ENCODE measurements around the gene GAB2. TPM values are rescaled to one million over a fixed set of nuclear protein-coding genes. Genes with fewer than 3 reads are reported as not detected.
A peak's percentile ranks its signal among the peaks of the same experiment; 100 is the strongest.
"Not testable (repeated sequence)": the region's sequence is repeated elsewhere in the genome, so short reads cannot be mapped to it uniquely, and the experiment has no call there.

The GAB2 gene
- polyA plus RNA-seq, 1 donor from 2014 or later: 4.2 TPM

DNA sequence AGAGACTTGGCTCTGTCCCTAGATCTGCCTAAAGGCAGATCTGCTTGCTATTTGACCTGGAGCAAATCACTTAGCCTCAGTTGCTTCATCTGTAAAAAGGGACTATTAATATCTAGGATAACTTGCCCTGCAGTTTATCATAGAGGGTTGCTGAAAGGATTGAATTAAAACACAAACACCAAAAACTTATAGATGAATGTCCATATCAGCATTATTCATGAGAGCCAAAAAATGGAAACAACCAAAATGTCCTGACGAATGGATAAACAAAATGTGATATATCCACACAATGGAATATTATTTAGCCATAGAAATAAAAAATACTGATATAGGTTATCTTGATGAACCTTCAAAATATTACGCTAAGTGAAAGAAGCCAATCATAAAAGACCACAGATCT lies 161.7 kb downstream of the GAB2 start:
- Mint-ChIP-seq H3K27me3 (no peaks in the 10 kb centered on the region), H3K36me3 (peaks cover 2% of the 10 kb centered on the region), H3K4me1 (peaks cover 0 to 10% (median 2%) of the 10 kb centered on the region in 3 donors), H3K27ac (no peak overlapping the region), H3K9me3 (no peaks in the 10 kb centered on the region), H3K4me3 (no peak overlapping the region)

DNA sequence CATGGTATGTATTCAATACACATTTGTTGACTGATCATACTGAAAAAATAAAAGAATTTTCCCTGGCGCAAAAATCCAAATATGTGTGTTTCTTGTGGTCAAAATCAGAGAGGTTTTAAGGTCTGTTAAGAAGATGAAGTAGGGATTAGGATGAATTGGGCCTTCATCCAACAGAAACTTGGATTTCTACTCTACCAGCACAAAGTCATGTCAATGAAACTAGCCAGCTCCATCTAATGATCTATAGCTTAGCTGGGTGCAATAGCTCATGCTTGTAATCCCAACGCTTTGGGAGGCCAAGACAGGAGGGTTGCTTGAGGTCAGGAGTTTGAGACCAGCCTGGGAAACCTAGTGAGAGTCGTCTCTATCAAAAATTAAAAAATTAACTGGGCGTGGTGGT lies 163.4 kb downstream of the GAB2 start:
- H3K27ac Mint-ChIP-seq: no peak overlapping the region
- no peaks in the 10 kb centered on the region for H3K27me3 Mint-ChIP-seq
- H3K4me1 Mint-ChIP-seq: peaks cover 0 to 10% (median 2%) of the 10 kb centered on the region in 3 donors
- H3K36me3 Mint-ChIP-seq: peaks cover 2% of the 10 kb centered on the region
- no peaks in the 10 kb centered on the region for H3K9me3 Mint-ChIP-seq
- H3K4me3 Mint-ChIP-seq: no peak overlapping the region

DNA sequence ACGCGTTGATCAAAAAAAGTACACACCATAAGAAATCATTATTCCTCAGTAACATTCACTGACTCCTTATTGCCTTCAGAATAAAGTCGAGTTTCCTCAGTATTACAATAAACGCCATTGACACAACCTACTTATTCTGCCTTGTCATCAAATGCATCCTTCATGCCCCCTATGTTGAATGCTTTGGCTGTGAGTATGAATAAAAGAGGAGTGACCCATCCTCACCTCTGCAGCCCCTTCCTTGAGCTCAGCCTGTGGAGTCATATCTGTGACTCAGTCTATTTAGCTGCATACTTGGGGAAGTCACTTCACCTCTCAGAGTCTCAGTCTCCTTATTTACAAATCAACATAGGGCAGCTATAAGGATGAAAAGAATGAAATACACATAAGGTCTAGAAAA lies 163.8 kb downstream of the GAB2 start:
- peaks cover 2% of the 10 kb centered on the region for H3K36me3 Mint-ChIP-seq
- peaks cover 0 to 8% (median 2%) of the 10 kb centered on the region in 3 donors for H3K4me1 Mint-ChIP-seq
- no peak overlapping the region for H3K4me3 Mint-ChIP-seq
- H3K9me3 Mint-ChIP-seq: no peaks in the 10 kb centered on the region
- H3K27ac Mint-ChIP-seq: no peak overlapping the region
- no peaks in the 10 kb centered on the region for H3K27me3 Mint-ChIP-seq

DNA sequence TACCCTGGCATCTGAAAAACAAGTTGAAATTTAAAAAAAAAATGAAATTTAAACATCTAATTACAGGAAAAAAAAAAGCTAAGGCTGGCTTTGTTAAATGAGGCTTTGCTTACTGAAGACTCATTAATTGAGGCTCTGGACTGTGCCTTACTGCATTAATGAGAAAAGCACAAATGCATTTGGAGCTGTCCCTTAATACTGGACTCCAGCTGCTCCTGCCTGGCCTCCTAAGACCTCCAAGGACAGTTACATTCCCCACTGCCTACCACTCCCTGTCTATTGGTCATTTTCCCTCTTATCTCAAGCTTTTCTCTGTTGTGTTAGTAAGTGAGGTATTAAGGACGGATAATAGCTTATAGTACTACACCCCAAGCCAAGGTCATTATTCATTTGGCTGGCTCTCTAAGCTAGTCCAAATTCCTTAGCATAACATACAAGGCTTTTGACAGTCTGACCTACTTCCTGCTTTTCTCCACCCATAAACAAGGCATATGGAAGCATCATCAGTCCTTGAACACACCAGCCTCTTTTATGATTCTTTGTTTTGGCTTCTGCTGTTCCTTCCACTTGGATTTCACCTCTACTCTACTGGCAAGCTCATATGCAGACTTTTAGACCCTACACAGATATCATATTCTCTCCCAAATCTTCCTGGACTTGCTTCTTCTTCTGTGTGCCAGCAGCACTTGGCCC lies 166.4 kb downstream of the GAB2 start:
- H3K27ac Mint-ChIP-seq: no peak overlapping the region

DNA sequence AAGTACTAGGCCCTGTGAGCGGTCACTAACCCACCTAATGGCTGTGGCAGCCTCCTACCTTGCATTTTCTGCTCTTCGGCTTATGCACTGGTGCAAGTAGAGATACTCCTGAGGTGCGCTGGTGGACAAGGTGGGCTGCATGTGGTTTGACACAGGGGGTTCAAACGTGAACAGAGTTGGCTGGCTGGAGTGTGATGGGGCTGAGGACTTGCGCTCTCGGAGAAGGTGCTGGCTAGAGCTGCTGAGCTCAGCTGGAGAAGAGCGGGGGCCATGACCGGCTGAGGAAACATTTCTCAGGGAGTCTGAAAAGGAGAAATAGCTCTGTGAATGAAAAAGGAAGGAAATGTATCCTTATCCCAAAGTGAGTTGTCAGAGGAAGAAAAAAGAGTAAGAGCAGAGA lies 167.5 kb downstream of the GAB2 start:
- H3K4me3 Mint-ChIP-seq: no peak overlapping the region
- H3K4me1 Mint-ChIP-seq: peaks cover 1 to 8% (median 2%) of the 10 kb centered on the region in 3 donors
- no peak overlapping the region for H3K27ac Mint-ChIP-seq
- peaks cover 0 to 2% (median 0%) of the 10 kb centered on the region in 3 donors for H3K9me3 Mint-ChIP-seq
- peaks cover 5% of the 10 kb centered on the region for H3K36me3 Mint-ChIP-seq
- H3K27me3 Mint-ChIP-seq: no peaks in the 10 kb centered on the region

More for the DNA sequence above, 166.4 kb downstream of the GAB2 start:
- Mint-ChIP-seq H3K36me3 (peaks cover 7% of the 10 kb centered on the region), H3K4me1 (peaks cover 0 to 8% (median 2%) of the 10 kb centered on the region in 3 donors), H3K4me3 (no peak overlapping the region), H3K9me3 (peaks cover 0 to 2% (median 0%) of the 10 kb centered on the region in 3 donors), H3K27me3 (no peaks in the 10 kb centered on the region)

DNA sequence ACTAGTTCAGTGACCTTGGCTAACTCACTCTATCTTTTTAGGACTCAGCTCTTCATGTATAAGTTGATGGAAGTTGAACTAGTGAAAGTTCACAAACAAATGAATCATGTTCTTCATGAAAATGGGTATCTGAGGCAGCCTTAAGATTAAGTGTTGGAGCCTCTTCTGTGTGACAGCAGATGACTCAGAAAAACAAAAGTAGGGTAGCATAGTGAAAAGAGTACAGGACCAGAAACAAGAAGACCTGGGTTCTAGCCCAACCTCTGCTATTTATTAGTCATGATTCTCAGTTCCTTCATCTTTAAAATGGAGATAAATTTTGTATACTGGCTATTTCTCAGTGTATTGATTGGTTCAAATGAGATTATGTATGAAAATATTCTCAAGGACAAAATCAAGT lies 168.7 kb downstream of the GAB2 start:
- H3K27ac Mint-ChIP-seq: no peak overlapping the region
- peaks cover 12 to 17% (median 13%) of the 10 kb centered on the region in 3 donors for H3K4me1 Mint-ChIP-seq
- peaks cover 9% of the 10 kb centered on the region for H3K36me3 Mint-ChIP-seq
- peaks cover 0 to 2% (median 0%) of the 10 kb centered on the region in 3 donors for H3K9me3 Mint-ChIP-seq
- no peaks in the 10 kb centered on the region for H3K27me3 Mint-ChIP-seq
- H3K4me3 Mint-ChIP-seq: no peak overlapping the region

DNA sequence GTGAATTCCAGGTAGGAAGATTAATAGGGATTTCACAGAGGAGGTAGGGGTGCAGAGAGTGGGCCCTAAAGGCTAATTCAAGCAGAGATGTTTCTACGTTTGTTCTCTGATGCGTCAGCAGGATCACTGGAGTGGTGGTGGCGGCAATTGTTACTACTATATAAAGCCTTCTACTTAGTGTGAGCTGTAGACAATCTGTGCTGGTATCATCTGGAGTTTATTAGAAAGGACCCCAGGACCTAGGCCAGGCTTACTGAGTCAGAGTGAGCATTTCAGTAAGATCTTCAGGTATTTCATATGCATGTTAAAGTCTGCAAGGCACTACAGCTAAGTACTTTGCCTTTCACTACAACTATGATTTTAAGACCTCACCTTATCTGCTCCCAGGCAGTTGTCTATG lies 169.4 kb downstream of the GAB2 start:
- Mint-ChIP-seq H3K27ac (no peak overlapping the region), H3K4me3 (no peak overlapping the region), H3K9me3 (peaks cover 0 to 2% (median 0%) of the 10 kb centered on the region in 3 donors), H3K27me3 (no peaks in the 10 kb centered on the region), H3K36me3 (peaks cover 9% of the 10 kb centered on the region), H3K4me1 (peaks cover 12 to 14% (median 13%) of the 10 kb centered on the region in 3 donors)

DNA sequence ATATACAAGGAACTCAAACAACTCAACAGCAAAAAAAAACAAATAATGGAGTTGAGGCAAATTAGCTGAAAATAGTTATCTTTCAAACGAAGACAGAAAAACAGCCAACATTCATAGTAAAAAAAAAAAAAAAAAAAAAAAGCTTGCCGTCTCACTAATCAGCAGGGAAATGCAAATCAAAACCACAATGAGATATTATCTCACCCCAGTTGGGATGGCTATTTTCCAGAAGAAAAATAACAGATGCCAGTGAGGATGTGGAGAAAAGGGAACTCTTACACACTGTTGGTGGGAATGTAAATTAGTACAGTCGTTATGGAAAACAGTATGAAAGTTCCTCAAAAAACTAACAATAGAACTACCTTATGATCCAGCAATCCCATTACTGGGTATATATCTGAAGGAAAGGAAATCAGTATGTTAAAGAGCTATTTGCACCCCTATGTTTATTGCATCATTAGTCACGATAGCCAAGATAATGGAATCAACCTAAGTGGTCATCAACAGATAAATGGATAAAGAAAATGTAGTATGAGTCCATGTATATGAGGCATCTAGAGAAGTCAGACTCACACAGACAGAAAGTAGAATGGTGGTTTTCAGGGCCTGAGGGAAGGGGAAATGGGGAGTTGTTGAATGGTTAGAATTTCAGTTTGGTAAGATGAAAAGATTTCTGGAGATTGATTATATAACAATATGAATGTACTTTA lies 172.9 kb downstream of the GAB2 start:
- no peaks in the 10 kb centered on the region for H3K27me3 Mint-ChIP-seq
- peak overlapping the region in 2 of 3 donors; percentile 3 to 89 for H3K27ac Mint-ChIP-seq
- peaks cover 8 to 12% (median 10%) of the 10 kb centered on the region in 3 donors for H3K9me3 Mint-ChIP-seq
- H3K36me3 Mint-ChIP-seq: peaks cover 23% of the 10 kb centered on the region
- peaks cover 10 to 13% (median 12%) of the 10 kb centered on the region in 3 donors for H3K4me1 Mint-ChIP-seq
- no peak overlapping the region for H3K4me3 Mint-ChIP-seq

DNA sequence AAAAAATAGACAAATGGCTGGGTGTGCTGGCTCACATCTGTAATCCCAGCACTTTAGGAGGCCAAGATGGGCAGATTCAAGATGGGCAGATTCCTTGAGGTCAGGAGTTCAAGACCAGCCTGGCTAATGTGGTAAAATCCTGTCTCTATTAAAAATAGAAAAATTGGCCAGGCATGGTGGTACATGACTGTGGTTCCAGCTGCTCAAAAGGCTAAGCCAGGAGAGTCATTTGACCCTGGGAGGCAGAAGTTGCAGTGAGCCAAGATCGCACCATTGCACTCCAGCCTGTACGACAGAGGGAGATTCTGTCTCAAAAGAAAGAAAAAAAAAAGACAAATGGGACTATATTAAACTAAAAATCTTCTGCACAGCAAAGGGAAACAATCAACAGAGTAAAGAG lies 173.5 kb downstream of the GAB2 start:
- peaks cover 23% of the 10 kb centered on the region for H3K36me3 Mint-ChIP-seq
- peaks cover 10 to 13% (median 13%) of the 10 kb centered on the region in 3 donors for H3K4me1 Mint-ChIP-seq
- no peaks in the 10 kb centered on the region for H3K27me3 Mint-ChIP-seq
- peaks cover 8 to 12% (median 10%) of the 10 kb centered on the region in 3 donors for H3K9me3 Mint-ChIP-seq
- H3K27ac Mint-ChIP-seq: peak overlapping the region in 1 of 3 donors; percentile 89
- peak overlapping the region in 1 of 4 donors; percentile 29 for H3K4me3 Mint-ChIP-seq

DNA sequence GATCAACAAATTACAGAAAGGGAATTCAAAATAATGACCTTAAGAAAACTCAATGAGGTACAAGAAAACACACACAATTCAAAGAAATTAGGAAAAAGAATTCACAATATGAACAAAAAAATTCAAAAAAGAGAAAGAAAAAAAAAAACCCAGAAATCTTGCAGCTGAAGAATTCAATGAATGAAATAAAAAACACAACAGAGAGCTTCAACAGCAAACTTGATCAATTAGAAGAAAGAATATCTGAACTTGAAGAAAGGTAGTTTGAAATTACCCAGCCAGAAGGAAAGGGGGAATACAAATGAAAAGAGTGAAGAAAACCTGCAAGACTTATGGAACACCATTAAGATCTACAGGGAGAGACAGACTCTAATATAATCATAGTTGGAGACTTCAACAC lies 176.1 kb downstream of the GAB2 start:
- Mint-ChIP-seq H3K4me1 (peaks cover 10 to 13% (median 13%) of the 10 kb centered on the region in 3 donors), H3K27me3 (no peaks in the 10 kb centered on the region), H3K4me3 (no peak overlapping the region), H3K27ac (no peak overlapping the region), H3K9me3 (peaks cover 10 to 18% (median 13%) of the 10 kb centered on the region in 3 donors), H3K36me3 (peaks cover 31% of the 10 kb centered on the region)

DNA sequence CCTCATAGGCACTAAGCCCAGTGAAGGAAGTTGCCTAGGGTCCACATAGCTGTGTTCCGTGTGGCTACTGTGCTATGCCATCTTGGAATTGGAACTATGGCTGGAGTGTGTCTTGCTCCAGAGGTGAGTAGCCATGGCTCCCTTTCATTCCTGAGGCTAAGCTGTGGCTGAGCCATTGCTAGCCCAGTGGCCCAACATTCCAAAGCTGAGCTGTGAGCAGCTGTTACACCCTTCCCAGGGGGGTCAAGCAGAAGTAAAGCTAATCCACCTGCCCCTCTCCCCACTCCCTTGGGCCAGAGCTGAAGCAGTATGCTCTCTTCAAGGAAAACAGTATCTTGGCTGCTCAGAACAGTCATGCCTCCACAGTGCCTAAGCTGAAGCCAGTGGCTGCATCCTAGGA lies 177.8 kb downstream of the GAB2 start:
- Mint-ChIP-seq H3K27ac (no peak overlapping the region), H3K4me3 (no peak overlapping the region), H3K27me3 (no peaks in the 10 kb centered on the region), H3K9me3 (peaks cover 10 to 18% (median 13%) of the 10 kb centered on the region in 3 donors), H3K36me3 (peaks cover 36% of the 10 kb centered on the region), H3K4me1 (peaks cover 7 to 13% (median 9%) of the 10 kb centered on the region in 3 donors)

DNA sequence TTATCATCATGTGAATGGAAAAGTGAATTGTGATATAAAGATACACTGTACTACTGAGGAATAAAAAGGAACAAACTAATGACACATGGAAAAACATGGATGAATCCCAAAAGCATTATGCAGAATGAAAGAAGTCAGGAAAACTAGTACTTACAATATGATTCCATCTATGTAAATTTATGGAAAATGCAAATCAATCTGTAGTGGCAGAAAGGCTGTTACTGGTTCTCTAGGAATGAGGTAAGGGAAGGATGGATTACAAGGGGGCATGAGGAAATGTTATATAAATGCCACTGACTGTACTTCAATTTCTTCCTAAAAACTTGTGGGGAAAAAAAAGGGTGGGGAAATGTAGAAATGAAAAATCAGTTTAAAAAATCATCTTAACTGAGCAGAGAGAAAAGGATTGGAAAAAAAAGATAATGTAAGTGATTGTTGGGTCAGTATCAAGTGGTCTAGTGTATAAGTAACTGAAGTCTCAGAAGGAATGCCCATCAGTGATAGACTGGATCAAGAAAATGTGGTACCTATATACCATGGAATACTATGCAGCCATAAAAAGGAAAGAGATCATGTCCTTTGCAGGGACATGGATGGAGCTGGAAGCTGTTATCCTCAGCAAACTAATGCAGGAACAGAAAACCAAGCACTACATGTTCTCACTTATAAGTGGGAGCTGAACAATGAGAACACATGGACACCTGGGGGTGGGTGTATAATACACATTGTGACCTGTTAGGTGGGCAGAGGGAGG lies 180.2 kb downstream of the GAB2 start:
- Mint-ChIP-seq H3K4me3 (no peak overlapping the region), H3K4me1 (peaks cover 0 to 4% (median 0%) of the 10 kb centered on the region in 3 donors), H3K27me3 (no peaks in the 10 kb centered on the region), H3K9me3 (peaks cover 10 to 18% (median 13%) of the 10 kb centered on the region in 3 donors), H3K27ac (no peak overlapping the region), H3K36me3 (peaks cover 27% of the 10 kb centered on the region)

DNA sequence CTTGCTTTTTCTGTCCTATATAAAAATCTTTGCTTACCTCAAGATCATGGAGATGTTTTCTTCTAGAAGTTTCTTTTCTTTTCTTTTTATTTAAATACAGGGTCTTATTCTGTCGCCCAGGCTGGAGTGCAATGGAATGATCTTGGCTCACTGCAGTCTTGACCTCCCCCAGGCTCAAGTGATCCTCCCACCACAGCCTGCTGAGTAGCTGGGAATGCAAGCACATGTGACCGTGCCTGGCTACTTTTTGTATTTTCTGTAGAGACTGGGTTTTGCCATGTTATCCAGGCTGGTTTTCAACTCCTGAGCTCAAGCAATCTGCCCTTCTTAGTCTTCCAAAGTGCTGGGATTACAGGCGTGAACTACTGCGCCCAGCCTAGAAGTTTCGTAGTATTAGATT lies 183.6 kb downstream of the GAB2 start:
- Mint-ChIP-seq H3K36me3 (peaks cover 18% of the 10 kb centered on the region), H3K9me3 (peaks cover 0 to 8% (median 5%) of the 10 kb centered on the region in 3 donors), H3K4me1 (peaks cover 0 to 5% (median 4%) of the 10 kb centered on the region in 3 donors), H3K27me3 (no peaks in the 10 kb centered on the region), H3K27ac (no peak overlapping the region), H3K4me3 (no peak overlapping the region)

DNA sequence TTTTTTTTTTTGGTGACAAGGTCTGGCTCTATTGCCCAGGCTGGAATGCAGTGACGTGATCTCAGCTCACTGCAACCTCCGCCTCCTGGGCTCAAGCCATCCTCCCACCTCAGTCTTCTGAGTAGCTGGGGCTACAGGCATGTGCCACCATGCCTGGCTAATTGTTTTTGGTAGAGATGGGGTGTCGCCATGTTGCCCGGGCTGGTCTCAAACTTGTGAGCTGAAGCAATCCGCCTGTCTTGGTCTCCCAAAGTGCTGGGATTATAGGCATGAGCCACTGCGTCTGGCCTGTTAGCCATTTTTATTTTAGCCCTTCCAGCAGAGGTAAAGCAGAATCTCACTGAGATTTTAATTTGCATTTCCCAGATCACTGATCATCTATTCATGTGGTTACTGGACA lies 184.6 kb downstream of the GAB2 start:
- H3K9me3 Mint-ChIP-seq, H3K27ac Mint-ChIP-seq, H3K27me3 Mint-ChIP-seq, H3K4me3 Mint-ChIP-seq: not testable (repeated sequence)
- peaks cover 6 to 12% (median 10%) of the 10 kb centered on the region in 3 donors for H3K4me1 Mint-ChIP-seq
- peaks cover 14% of the 10 kb centered on the region for H3K36me3 Mint-ChIP-seq

DNA sequence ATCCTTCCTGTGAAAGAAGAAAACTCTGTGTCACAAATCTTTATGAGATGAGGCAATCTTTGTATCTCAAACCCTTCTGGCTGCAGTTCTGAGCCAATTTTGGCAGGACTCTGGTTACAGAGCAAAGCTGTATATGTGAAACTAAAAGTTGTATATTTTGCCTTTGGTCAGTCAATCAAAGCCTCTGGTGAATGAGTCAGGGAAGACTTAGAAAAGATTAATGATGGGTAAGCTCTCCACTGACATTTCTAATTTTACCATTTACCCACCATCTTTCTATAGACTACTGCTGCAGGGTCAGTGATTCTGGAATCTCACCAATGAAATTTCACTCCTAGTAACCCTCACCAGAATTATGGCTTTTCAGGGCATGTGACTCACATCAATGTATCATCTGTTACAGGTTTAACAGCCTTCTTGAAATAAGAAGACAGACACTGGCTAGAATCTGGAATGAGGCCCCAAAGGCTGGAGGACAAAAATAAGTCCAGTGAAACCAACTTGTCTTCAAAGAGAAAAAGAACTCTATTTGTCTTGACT lies 185.6 kb downstream of the GAB2 start:
- Mint-ChIP-seq H3K36me3 (peaks cover 4% of the 10 kb centered on the region), H3K4me1 (peaks cover 9 to 17% (median 15%) of the 10 kb centered on the region in 3 donors), H3K27ac (no peak overlapping the region), H3K9me3 (no peaks in the 10 kb centered on the region), H3K27me3 (no peaks in the 10 kb centered on the region), H3K4me3 (no peak overlapping the region)

Data from IgD-negative memory B cell (primary cell).